Measurements from ENCODE around the gene CYP4A22.

CYP4A22 gene

GRCh38 chr1:47196622-47197021, 59.4 kb downstream of the CYP4A22 start:
- Histone ChIP-seq H3K4me1 (ENCODE audit: low read depth, poor library complexity, severe bottlenecking) (no peaks in the 10 kb centered on the region), H2AFZ (ENCODE audit: low read depth) (no peak overlapping the region), H3K4me3 (IDR thresholded peaks at IDR 0.05; ENCODE audit: insufficient read depth, low read depth, low read length) (no peak overlapping the region), H3K4me2 (no peak overlapping the region), H4K20me1 (ENCODE audit: insufficient read depth) (no peaks in the 10 kb centered on the region), H3K36me3 (ENCODE audit: insufficient read depth) (no peaks in the 10 kb centered on the region), H3K27me3 (ENCODE audit: insufficient read depth, low read depth) (no peaks in the 10 kb centered on the region), H3K27ac (no peak overlapping the region), H3K79me2 (ENCODE audit: insufficient read depth, low read depth) (no peaks in the 10 kb centered on the region), H3K9ac (no peak overlapping the region)
- no peak for TF ChIP-seq CTCF (conservative IDR thresholded peaks at IDR 0.05; ENCODE audit: low read depth, low read length)

GRCh38 chr1:47198214-47198613, 61.0 kb downstream of the CYP4A22 start:
- Histone ChIP-seq H3K4me3 (IDR thresholded peaks at IDR 0.05; ENCODE audit: insufficient read depth, low read depth, low read length) (no peak overlapping the region), H3K27me3 (ENCODE audit: insufficient read depth, low read depth) (no peaks in the 10 kb centered on the region), H2AFZ (ENCODE audit: low read depth) (no peak overlapping the region), H3K79me2 (ENCODE audit: insufficient read depth, low read depth) (no peaks in the 10 kb centered on the region), H3K4me1 (ENCODE audit: low read depth, poor library complexity, severe bottlenecking) (no peaks in the 10 kb centered on the region), H3K4me2 (no peak overlapping the region), H3K36me3 (ENCODE audit: insufficient read depth) (no peaks in the 10 kb centered on the region), H4K20me1 (ENCODE audit: insufficient read depth) (no peaks in the 10 kb centered on the region), H3K27ac (no peak overlapping the region), H3K9ac (no peak overlapping the region)
- no peak for TF ChIP-seq CTCF (conservative IDR thresholded peaks at IDR 0.05; ENCODE audit: low read depth, low read length)
